Germinal center (tissue), 1 donor: ENCODE results near the gene TMTC2.
"Not testable (repeated sequence)": the region's sequence is repeated elsewhere in the genome, so short reads cannot be mapped to it uniquely, and the experiment has no call there.

ENCODE experiments used
- DNase-seq: peaks from one replicate; pipeline ENCODE4 v3.0.0; 2012; ENCODE audit warnings: mixed read lengths, low spot score

TMTC2 gene

GRCh38 chr12:82727886-82728285 lies 41.2 kb downstream of the TMTC2 start:
- no peak for DNase-seq

- DNase-seq, result no peak
Observed at GRCh38 chr12:82728710-82729109, 42.0 kb downstream of the TMTC2 start.

- no peak for DNase-seq
Observed at GRCh38 chr12:82730953-82731459, 44.3 kb downstream of the TMTC2 start.

GRCh38 chr12:82740129-82741000 lies 53.7 kb downstream of the TMTC2 start:
- no peak for DNase-seq

DNA sequence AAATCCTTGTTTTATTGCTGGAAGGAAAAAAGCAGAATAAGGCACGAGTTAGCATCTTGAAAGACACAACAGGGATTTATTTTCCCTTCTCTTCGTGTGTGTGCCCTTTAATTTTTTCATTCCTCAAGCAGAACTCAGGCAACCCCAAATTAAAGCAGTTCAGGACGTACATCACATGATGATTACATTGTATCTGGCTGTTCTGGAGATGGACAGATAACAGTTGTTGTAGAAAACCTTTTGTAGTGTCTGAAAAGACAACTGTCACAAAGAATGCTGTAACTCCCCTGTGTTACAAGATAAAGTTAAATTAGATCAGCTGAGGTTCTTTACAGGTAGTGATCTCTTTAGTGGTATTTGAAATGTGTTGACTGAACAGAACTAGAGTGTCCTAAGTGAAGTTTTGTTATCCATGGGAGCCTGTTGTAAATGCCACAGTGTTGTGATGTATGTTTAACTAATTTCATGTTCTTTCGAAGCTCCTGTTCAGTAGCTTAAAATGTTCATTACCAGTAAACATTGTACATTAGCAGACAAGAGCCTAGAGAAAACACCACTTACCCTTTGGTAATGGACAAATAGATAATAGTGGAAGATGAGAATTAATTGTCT lies 58.5 kb downstream of the TMTC2 start:
- DNase-seq, result no peak

DNA sequence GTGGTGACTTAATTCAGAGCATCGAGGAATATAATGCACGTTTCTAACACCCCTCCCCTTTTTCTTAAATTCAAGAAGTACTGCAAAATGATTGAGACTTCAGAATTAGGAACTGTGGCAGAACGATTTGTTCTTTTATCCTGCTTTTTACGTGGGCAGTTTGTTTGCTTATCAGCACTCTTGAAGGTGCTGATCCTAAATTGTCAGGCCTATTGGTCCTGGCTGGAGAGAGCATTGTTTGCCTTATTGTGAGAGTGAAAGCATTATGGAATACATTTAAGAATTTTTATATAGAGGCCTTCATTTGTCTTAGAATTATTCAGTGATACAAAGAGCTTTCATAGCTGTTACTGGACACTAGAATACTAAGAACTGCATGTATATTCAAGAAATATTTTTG lies 59.1 kb downstream of the TMTC2 start:
- no peak for DNase-seq

GRCh38 chr12:82746668-82747067 lies 60.0 kb downstream of the TMTC2 start:
- no peak for DNase-seq

GRCh38 chr12:82749015-82749414 lies 62.3 kb downstream of the TMTC2 start:
- no peak for DNase-seq

- DNase-seq, result no peak
Observed at GRCh38 chr12:82754856-82755255, 68.2 kb downstream of the TMTC2 start.

DNA sequence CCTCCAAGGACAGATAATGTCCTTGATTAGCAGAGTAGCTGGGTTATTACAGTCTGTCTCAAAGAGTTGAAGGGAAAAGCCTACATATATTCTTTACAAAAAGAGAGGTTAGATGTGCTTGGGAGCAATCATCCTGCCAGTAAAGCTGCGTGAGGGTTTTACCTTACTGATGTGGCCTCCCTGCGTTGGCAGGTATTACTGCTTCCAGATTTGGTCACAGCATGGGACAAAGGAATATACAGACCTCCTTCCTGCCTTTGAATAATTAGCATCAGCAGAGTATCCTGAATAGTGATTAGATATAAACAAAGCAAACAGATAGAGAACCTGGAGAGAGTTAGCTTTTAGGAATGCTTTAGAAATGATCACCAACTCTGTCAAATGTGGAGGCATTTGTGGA lies 69.6 kb downstream of the TMTC2 start:
- DNase-seq, result no peak

DNA sequence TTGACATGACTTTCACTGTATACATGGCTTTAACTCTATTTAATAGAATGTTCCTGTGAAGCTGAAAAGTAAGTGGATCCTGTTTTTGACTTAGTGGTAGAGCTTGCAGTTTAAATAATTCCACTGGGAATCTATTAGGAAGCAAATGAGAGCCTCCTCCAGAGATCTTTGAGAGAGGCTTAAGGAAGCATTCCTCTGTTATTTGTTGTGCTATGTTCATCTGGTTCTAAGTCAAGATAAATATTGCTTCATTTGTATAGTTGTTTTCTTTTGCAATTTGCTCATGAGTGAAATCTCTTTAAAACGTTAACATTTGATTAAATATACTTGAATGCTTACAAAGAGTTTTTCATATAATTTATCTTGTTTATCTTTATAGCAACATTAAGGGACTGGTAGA lies 70.4 kb downstream of the TMTC2 start:
- no peak for DNase-seq

- DNase-seq, result no peak
Observed at GRCh38 chr12:82757656-82758055, 71.0 kb downstream of the TMTC2 start.

DNA sequence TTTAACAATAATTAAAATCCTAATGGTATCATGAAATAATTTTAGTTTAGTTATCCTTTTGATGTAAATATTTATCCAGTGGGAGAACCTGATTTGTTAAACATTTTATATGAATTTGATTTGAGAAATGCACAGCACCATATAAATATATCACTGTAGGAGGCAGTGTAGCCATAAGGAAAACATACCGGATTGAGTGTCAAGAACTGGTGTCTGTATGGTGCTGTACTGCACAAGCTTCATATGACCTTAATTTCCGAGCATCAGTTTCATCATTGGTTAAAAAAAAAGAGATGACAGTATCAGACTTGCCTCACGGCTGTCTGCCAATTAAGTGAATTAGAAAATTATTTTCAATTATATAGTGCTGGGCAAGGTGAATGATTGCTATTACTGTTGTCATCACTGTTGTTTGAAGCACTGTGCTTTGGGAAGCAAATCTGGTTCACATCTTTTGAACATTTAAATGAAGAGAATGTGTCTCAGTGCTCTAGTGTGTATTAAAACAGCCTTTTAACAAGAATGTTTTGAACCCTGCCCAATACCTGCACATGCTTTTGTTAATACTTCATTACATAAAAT lies 72.1 kb downstream of the TMTC2 start:
- DNase-seq, result no peak

- no peak for DNase-seq
Observed at GRCh38 chr12:82760423-82760822, 73.7 kb downstream of the TMTC2 start.

DNA sequence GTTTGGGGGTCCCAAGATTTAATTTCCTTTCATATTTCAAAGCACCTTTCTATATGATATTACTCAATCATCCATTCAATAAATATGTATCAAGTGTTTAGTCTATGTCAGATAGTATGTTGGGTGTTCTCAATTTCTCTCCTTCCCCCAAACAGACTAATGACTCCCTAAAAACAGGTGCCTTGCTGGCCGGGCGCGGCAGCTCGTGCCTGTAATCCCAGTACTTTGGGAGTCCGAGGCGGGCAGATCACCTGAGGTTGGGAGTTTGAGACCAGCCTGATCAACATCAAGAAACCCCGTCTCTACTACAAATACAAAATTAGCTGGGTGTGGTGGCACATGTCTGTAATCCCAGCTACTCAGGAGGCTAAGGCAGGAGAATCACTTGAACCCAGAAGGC lies 78.5 kb downstream of the TMTC2 start:
- not testable (repeated sequence) for DNase-seq

GRCh38 chr12:82765971-82766705 lies 79.4 kb downstream of the TMTC2 start:
- no peak for DNase-seq

DNA sequence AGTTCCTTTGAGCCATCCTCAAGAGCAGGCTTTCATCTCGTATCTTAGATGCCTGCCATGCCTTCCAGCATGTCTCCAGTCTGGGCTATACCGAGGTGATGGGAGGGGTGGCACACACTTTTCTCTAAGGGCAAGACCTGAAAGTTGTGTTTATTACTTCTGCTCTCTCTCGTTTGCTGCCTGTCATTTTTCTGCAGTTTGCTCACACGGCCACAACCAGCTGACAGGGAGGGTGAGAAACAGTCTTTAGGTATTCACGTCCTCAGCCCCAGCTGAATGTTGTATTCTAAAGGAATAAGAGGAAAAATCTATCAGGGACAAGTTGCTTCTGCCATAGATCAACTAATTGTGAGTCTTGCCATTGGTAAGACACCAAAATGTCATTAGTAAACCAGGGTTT lies 88.0 kb downstream of the TMTC2 start:
- no peak for DNase-seq

- DNase-seq, result no peak
Observed at GRCh38 chr12:82780517-82780916, 93.8 kb downstream of the TMTC2 start.

GRCh38 chr12:82781309-82781997 lies 94.7 kb downstream of the TMTC2 start:
- no peak for DNase-seq

GRCh38 chr12:82783435-82783834 lies 96.7 kb downstream of the TMTC2 start:
- no peak for DNase-seq

GRCh38 chr12:82787016-82787415 lies 100.3 kb downstream of the TMTC2 start:
- no peak for DNase-seq

DNA sequence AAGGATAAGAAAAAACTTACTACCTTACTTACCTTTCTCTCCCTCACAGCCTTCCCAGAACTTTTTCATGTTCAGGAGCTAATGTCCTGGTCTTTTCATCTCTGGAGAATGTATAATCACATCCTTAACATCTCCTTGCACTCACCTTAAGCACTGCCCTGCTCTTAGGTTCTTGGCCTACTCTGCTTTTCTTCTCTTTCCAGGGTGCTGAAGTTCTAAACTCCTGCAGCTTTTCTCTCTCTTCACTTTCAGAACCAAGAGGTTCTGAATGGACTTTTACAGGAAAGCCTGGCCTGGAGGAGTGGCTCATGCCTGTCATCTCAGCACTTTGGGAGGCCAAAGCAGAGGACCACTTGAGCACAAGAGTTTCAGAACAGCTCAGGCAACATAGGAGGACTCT lies 101.9 kb downstream of the TMTC2 start:
- DNase-seq, result no peak
